ENCODE results near the gene TXNDC12. TPM values are rescaled to one million over a fixed set of nuclear protein-coding genes. Genes with fewer than 3 reads are reported as not detected.

TXNDC12 gene
- total and polyA plus RNA-seq, 9 of the 15 experiments (the other 6 are each of a cell fraction or from before 2014, with no cell fraction given), result 17.0 to 60.8 (median 37.8) TPM

GRCh38 chr1:52037402-52037814, 17.6 kb downstream of the TXNDC12 start:
- H3K79me2 ChIP-seq (ENCODE audit: control insufficient read depth, insufficient read depth, low read length), result peaks cover 16% of the 10 kb centered on the region

More at GRCh38 chr1:52037402-52037814, 17.6 kb downstream of the TXNDC12 start:
- H3K27ac ChIP-seq (ENCODE audit: extremely low read depth, low read depth, low read length), result no peak overlapping the region
- POLR2A ChIA-PET, result interaction anchor here (0.6 to 1.8 kb wide), 6 partner anchors 8 to 1116 kb away, joined by 3 to 5 read pairs (median 4); no protein-coding TSS in a partner anchor
- no peak for FAIRE-seq
- in situ Hi-C loops (cut with MboI), result no loop called here
- no peak overlapping the region for H3K9ac ChIP-seq (ENCODE audit: insufficient read depth in 1 of 2, low read depth in 2 of 2, low read length in 2 of 2)
- no peak overlapping the region for H2AFZ ChIP-seq (ENCODE audit: low read depth, low read length)
- no peak for TF ChIP-seq GATAD2B (IDR thresholded peaks at IDR 0.05; ENCODE audit: borderline replicate concordance)
- peak; percentile 69 for TF ChIP-seq CEBPG (CRISPR knock-in tag; IDR thresholded peaks at IDR 0.05)
- peak; percentile 77 to 91 for TF ChIP-seq CEBPG (tag; conservative IDR thresholded peaks at IDR 0.05 in 1 of 2, IDR thresholded peaks at IDR 0.05 in 1 of 2)
- no peak for TF ChIP-seq ZKSCAN8 (CRISPR knock-in tag; IDR thresholded peaks at IDR 0.05)
- 0 out of 2 replicates have a peak, but pooled peaks have one; percentile 28 for TF ChIP-seq IRF9 (tag; IDR thresholded peaks at IDR 0.05)
- peak; percentile 96 for TF ChIP-seq CEBPB (tag; IDR thresholded peaks at IDR 0.05)
- TF ChIP-seq CCNT2 (IDR thresholded peaks at IDR 0.05; ENCODE audit: borderline replicate concordance, extremely low read depth, insufficient read length, low read depth, low read length), result no peak
- TF ChIP-seq SAFB (IDR thresholded peaks at IDR 0.05; ENCODE audit: borderline replicate concordance, low read depth, low read length), result no peak
- TF ChIP-seq ID3 (CRISPR knock-in tag; IDR thresholded peaks at IDR 0.05), result no peak
- TF ChIP-seq ID3 (tag; IDR thresholded peaks at IDR 0.05), result no peak
- no peak for TF ChIP-seq MED1 (CRISPR knock-in tag; IDR thresholded peaks at IDR 0.05; ENCODE audit: borderline replicate concordance)
- peaks cover 5% of the 10 kb centered on the region for H4K20me1 ChIP-seq (replicated peaks; ENCODE audit: control insufficient read depth, insufficient read depth, low read length)
- no peak overlapping the region for H3K4me2 ChIP-seq (ENCODE audit: insufficient read depth, low read length)
- peaks cover 32% of the 10 kb centered on the region; the same call in 2 of the 3 replicates for H3K36me3 ChIP-seq (ENCODE audit: control insufficient read depth, insufficient read depth, low read length)
- H3K27me3 ChIP-seq (ENCODE audit: control insufficient read depth in 2 of 2, insufficient read depth in 2 of 2, low read length in 2 of 2), result no peaks in the 10 kb centered on the region
- no peaks in the 10 kb centered on the region for H3K9me1 ChIP-seq (ENCODE audit: control insufficient read depth, insufficient read depth, low read length)
- 68% methylated on average over 5 of the region's 5 CpGs for WGBS (ENCODE audit: insufficient coverage, low coverage, missing lambda C conversion rate)
- DNase-seq (ENCODE audit: extremely low read depth in 1 of 4, low spot score in 3 of 4), result peak in 1 of 4 experiments; percentile 11
- ATAC-seq, result no peak
- CTCF ChIA-PET (ENCODE audit: low intra/inter-chr PET ratio), result no interaction called here
- BruUV-seq (replicated peaks), result no TSS peak
- H3K4me1 ChIP-seq (replicated peaks in 1 of 2; ENCODE audit: control insufficient read depth in 2 of 2, insufficient read depth in 2 of 2, low read length in 2 of 2), result peaks cover under 1 to 9% of the 10 kb centered on the region in 2 experiments; a peak in 4 of 5 replicates
- intact Hi-C loops (cut with micrococcal nuclease), result no loop called here
- H3K4me3 ChIP-seq, result no peak overlapping the region
- no peaks in the 10 kb centered on the region for H3K9me3 ChIP-seq (replicated peaks; ENCODE audit: control insufficient read depth, insufficient read depth, low read depth, low read length)
